Right lobe of liver (tissue), 4 donors: ENCODE measurements around the gene FSTL4.

ENCODE experiments used
- POLR2A ChIP-seq: fragments of 450-650 bp; IDR thresholded peaks from one replicate; pipeline ENCODE4 v1.6.1; 2017; ENCODE audit warnings: antibody characterized with exemption, mild to moderate bottlenecking
- TF ChIP-seq, protein P1 (sequence below), 4 donors: fragments of 200-600 bp in 3 of 4; fragments of 450-650 bp in 1 of 4; IDR thresholded peaks; one replicate each; pipeline versions ENCODE4 v1.5.1 to v1.8.0; 2016 to 2022; ENCODE audit warnings: antibody characterized with exemption in 4 of 4, mild to moderate bottlenecking in 2 of 4
- donor health status: DM: no; HTN: no; CAD: no.
- donor health status: DM: no; HTN: no; CAD: no.
- donor health status: DM: no; HTN: yes; CAD: no.

DNA sequence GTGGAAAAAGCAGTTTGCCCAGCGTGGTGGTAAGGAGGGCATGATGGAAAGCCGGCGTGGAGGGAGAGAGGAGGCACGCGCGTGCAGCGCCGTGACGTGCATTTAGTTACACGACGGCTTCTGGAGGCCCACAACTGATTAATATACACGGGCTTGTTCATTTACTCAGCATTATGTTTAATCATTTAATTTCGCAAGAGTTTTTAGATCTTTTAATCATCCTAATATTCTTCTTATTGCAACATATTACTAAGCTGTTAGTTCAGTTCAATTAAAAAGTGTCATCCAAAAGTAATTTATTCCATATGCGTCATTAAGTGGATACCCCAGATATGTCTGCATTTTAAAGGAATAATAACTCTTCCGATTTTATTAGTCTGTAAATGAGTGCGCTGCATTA is 340.0 kb downstream of the FSTL4 start:
- TF ChIP-seq, protein P1, sequence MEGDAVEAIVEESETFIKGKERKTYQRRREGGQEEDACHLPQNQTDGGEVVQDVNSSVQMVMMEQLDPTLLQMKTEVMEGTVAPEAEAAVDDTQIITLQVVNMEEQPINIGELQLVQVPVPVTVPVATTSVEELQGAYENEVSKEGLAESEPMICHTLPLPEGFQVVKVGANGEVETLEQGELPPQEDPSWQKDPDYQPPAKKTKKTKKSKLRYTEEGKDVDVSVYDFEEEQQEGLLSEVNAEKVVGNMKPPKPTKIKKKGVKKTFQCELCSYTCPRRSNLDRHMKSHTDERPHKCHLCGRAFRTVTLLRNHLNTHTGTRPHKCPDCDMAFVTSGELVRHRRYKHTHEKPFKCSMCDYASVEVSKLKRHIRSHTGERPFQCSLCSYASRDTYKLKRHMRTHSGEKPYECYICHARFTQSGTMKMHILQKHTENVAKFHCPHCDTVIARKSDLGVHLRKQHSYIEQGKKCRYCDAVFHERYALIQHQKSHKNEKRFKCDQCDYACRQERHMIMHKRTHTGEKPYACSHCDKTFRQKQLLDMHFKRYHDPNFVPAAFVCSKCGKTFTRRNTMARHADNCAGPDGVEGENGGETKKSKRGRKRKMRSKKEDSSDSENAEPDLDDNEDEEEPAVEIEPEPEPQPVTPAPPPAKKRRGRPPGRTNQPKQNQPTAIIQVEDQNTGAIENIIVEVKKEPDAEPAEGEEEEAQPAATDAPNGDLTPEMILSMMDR (IDR thresholded peaks at IDR 0.05), result no peak
- no peak for TF ChIP-seq POLR2A
